GM19023 (cell line): ENCODE results near the gene FER.
A peak's percentile ranks its signal among the peaks of the same experiment; 100 is the strongest.

Source experiments
- ATAC-seq: cut with Tn5 transposase; IDR thresholded peaks from one replicate; pipeline ENCODE4 v1.9.1; 2021; ENCODE audit warnings: mild to moderate bottlenecking, moderate library complexity; ENCODE audit not compliant: unreplicated experiment

The FER gene

GRCh38 chr5:109100971-109101370, 353.3 kb downstream of the FER start:
- no peak for ATAC-seq

- no peak for ATAC-seq
Measured at GRCh38 chr5:109102096-109102690, 354.5 kb downstream of the FER start.

- ATAC-seq = no peak
Measured at GRCh38 chr5:109105631-109106267, 358.1 kb downstream of the FER start.

GRCh38 chr5:109111680-109112079, 364.0 kb downstream of the FER start:
- ATAC-seq = no peak

GRCh38 chr5:109113608-109114007, 365.9 kb downstream of the FER start:
- ATAC-seq = no peak

- no peak for ATAC-seq
Measured at GRCh38 chr5:109121225-109121624, 373.5 kb downstream of the FER start.

- ATAC-seq = no peak
Measured at GRCh38 chr5:109125755-109126429, 378.2 kb downstream of the FER start.

GRCh38 chr5:109126481-109126880, 378.8 kb downstream of the FER start:
- no peak for ATAC-seq

GRCh38 chr5:109136906-109137305, 389.2 kb downstream of the FER start:
- no peak for ATAC-seq

- ATAC-seq = no peak
Measured at GRCh38 chr5:109141222-109142200, 393.8 kb downstream of the FER start.

- no peak for ATAC-seq
Measured at GRCh38 chr5:109143031-109143430, 395.3 kb downstream of the FER start.

- ATAC-seq = no peak
Measured at GRCh38 chr5:109145139-109145538, 397.4 kb downstream of the FER start.

GRCh38 chr5:109146591-109146990, 398.9 kb downstream of the FER start:
- ATAC-seq = no peak

GRCh38 chr5:109152565-109152964, 404.9 kb downstream of the FER start:
- no peak for ATAC-seq

GRCh38 chr5:109155625-109156024, 407.9 kb downstream of the FER start:
- no peak for ATAC-seq

GRCh38 chr5:109156885-109157284, 409.2 kb downstream of the FER start:
- ATAC-seq = no peak

GRCh38 chr5:109160468-109160867, 412.8 kb downstream of the FER start:
- no peak for ATAC-seq

GRCh38 chr5:109161914-109162683, 414.4 kb downstream of the FER start:
- peak; percentile 82 for ATAC-seq

- no peak for ATAC-seq
Measured at GRCh38 chr5:109163336-109163735, 415.6 kb downstream of the FER start.

- ATAC-seq = no peak
Measured at GRCh38 chr5:109164001-109164400, 416.3 kb downstream of the FER start.
